GM12873 (cell line): ENCODE measurements around the gene PTRH1.

Experiments
- TF ChIP-seq, protein P1 (sequence below): IDR thresholded peaks from 2 replicates; pipeline ENCODE4 v1.5.1; 2012; ENCODE audit warnings: low read depth, mild to moderate bottlenecking, moderate library complexity, low read length, control low read depth; ENCODE audit not compliant: insufficient read depth; ENCODE audit errors: missing control alignments

The PTRH1 gene

DNA sequence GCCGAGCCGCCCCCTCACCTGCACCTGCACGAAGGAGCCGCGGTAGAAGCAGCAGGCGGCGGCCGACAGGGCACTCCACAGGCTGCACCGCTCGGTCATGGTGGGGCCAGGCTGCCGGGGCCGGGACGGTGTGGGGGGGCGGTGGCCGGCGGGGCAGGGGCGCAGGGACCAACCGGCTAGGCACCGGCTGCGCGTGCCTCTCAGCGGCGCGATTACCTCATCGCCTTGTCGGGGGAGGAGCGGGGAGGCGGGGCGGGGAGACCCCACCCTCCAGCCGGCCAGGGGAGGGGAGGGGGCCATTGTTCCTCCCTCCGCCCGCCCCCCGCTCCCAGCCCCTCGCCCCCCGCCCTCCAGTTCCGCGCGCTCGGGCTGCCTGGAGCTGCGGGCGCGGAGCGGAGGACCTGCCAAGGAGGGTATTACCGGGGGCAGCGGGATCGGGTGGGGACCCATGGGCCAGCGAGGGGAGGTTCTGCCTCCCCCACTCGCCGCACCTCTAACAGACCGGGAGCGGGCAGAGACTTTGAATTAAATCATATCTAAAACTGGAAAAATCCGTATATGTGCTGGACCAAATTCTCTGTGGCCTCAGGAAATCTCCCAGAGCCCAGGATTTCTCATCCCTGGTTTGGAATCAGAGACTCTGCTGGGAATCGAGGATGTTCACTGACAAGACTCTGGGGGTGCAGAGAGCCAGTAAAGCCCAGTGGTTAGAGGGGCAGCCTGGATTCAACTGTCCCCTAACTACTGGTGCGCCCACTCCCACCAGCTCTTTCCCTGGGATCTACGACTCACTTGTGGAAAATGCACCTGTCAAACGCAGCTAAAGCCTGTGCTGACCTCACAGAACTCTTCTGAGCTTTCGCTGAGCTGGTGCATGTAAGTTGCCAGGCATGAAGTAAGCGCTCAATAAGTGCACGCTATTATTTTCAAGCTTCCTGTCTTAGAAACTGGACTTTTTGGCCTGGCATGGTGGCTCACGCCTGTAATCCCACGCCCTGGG, 39.9 kb upstream of the PTRH1 start:
- TF ChIP-seq, protein P1, sequence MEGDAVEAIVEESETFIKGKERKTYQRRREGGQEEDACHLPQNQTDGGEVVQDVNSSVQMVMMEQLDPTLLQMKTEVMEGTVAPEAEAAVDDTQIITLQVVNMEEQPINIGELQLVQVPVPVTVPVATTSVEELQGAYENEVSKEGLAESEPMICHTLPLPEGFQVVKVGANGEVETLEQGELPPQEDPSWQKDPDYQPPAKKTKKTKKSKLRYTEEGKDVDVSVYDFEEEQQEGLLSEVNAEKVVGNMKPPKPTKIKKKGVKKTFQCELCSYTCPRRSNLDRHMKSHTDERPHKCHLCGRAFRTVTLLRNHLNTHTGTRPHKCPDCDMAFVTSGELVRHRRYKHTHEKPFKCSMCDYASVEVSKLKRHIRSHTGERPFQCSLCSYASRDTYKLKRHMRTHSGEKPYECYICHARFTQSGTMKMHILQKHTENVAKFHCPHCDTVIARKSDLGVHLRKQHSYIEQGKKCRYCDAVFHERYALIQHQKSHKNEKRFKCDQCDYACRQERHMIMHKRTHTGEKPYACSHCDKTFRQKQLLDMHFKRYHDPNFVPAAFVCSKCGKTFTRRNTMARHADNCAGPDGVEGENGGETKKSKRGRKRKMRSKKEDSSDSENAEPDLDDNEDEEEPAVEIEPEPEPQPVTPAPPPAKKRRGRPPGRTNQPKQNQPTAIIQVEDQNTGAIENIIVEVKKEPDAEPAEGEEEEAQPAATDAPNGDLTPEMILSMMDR = no peak

DNA sequence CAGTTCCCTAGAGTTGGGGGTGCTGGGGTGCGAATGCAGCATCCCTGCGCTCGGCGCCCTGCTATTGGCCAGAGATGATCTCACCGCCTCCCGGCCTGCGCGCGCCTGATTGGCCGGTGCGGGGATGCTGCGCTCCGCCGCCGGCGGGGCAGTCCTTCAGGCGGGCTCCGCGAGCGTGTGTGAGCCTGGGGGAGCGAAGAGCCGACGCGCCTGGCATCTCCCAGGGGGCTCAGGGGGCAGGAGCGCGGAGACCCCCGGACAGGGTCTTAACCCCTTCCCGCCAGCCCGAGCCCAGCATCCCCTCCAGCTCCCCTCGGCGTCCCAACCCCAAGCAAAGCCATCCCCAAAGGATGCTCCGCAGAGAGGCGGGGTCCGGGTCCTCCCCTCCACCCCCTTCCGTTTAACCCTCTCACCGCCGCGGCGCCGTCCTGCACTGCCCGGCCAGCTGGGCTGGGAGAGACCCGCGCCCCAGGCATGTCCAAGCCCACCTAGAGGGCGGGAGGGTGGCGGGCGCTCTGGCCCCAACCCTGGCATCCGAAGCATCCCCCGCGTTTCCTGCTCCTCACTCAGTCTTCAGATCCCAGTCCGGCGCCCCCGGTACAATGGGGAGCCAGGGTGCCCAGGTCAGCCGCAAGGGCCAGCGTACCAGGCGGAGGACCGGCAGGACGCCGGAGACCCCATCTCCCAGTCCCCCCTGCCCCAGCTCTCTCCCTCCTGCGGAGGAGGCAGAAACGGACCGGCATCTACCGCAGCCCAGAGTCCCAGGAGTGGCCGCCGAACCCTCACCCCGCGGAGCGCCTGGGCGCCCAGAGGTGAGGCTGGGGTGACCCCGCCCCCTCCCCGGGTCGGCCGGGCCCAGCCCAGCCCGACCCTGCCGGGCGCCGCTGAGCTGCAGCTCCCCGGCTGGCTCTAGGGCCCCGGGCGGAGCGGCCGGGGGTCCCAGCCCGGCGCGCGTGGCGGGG, 38.9 kb upstream of the PTRH1 start:
- TF ChIP-seq, protein P1 = no peak

DNA sequence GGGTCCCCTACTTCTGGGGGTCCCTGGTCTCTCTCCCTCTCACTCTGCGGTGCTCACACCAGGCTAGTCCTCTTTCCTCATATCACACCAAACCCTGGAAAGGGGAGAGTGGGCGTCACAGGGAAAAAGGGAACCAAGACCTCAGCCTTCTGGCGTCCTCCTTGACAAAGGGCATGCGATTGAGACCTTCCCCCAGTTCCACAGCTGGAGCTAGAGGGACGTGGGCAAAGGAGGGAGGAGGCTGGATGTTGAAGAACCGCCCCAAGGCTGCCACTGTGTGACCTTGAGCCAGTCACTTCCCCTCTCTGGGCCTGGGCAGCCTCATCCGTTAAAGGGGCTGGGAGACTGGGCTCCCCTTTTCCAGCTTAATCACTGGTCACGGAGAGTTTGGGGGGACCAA, 38.2 kb upstream of the PTRH1 start:
- TF ChIP-seq, protein P1 = no peak

DNA sequence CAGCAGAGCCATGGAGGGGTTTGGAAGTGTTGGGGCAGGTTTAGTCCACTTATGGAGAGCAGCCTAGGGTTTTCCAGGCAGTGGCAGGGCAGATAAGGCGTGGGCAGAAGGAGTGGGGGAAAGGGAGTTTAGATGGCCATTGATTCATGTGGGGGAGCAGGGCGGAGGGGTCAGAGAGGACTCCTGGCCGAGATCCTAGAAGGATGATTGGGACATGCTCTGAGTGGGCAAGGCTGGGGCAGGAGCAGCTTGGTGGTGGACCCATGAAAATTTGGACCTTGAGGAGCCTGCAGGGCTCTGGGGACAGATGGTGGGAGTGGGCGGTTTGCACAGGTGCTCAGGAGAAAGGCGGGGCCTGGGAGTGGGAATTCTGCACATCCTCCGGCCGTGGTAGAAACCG, 37.7 kb upstream of the PTRH1 start:
- TF ChIP-seq, protein P1 = no peak

DNA sequence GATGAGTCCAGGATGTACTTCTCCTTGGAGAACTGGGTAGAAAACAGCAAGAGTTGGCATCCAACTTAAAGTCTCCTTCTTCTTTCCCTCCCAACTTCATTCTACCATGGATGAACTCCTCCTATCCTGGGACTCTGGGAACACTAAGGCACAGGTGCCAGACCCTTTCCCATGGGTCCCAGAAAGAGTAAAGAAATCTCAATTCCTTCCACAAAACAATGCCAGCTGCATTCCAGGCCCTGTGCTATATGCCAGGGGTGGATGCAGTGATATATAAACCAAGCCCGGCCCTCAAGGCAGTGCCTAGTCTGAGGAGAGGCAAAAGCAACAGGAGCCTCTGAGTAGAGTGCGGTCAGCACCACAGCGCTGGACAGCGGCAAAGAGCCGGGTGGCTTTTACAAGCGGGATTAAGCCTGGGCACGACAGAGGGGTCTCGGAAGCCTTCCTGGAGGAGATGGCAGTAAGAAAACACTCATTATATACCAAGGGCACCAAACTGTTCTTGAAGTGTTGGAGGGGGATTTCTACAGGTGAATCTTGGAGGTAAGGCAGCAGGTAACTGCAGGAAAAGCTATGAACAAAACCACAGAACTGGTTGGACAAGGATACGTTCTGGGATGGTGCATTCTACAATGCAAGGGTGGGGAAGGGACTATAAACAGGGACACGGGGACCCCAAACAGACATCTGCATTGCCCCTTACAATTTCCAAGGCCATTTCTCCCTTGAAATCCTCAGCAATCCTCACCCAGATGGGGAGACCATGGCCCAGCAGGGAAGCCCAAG, 36.0 kb upstream of the PTRH1 start:
- TF ChIP-seq, protein P1 = no peak

DNA sequence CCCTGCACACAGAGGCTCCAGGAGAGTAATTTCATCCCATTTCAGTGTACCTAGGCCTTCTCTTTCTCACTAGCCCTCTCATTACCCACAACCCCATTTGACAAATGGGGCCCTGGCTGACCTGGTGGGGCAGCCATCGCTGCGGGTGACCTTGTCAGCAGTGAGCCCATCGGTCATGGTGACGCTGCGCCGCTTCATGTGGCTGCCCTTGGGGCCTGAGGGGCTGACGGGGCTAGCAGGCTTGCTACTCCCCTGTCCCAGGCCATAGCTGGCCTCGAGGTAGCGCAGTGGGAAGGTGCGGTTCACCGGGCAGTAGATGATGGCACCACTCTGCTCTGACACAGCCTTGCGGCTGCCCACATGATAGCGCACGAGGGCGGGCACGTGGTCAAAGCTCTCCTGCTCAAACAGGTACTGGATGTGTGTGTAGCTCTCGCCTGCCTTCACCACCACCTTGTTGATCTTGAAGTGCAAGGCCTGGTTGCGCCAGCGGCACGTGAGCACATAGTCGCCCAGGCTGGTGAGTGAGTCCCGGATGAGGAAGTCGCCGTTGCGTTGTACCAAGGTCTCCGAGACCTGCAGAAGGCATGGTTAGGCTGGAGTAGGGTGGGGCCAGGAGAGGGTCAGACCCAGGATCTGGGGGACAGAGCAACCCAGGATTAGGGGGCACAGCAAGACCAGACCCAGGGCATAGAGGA, 33.8 kb upstream of the PTRH1 start:
- TF ChIP-seq, protein P1 = no peak
